DOHH2 (cell line): ENCODE data around the gene PRKAG1.

Experiments
- H3F3A ChIP-seq: fragments of 200-600 bp; sonication (generic), shearing (Covaris generic); 2 replicates; pipeline ENCODE4 v1.6.0; 2016; ENCODE audit warnings: antibody characterized with exemption, mild to moderate bottlenecking; ENCODE audit not compliant: control insufficient read depth, insufficient read depth
- H3K27ac ChIP-seq: fragments of 200-600 bp; sonication (generic); 2 replicates; pipeline ENCODE4 v1.5.1; 2014; ENCODE audit warnings: low read depth, mild to moderate bottlenecking, low read length, moderate library complexity
- H3K27me3 ChIP-seq: fragments of 200-600 bp; sonication (generic); 2 replicates; pipeline ENCODE4 v1.6.1; 2014; ENCODE audit warnings: mild to moderate bottlenecking, low read length, mixed read lengths; ENCODE audit not compliant: control insufficient read depth
- H3K36me3 ChIP-seq: fragments of 200-600 bp; sonication (generic); 2 replicates; pipeline ENCODE4 v1.6.1; 2014; ENCODE audit warnings: mild to moderate bottlenecking, low read length, moderate library complexity, mixed read lengths; ENCODE audit not compliant: control insufficient read depth
- H3K4me1 ChIP-seq: fragments of 200-600 bp; sonication (generic); 2 replicates; pipeline ENCODE4 v1.6.1; 2014; ENCODE audit warnings: mild to moderate bottlenecking, low read length, mixed read lengths; ENCODE audit not compliant: control insufficient read depth
- H3K4me2 ChIP-seq: fragments of 200-600 bp; sonication (generic); 2 replicates; pipeline ENCODE4 v1.6.0; 2014; ENCODE audit warnings: mild to moderate bottlenecking, low read length, moderate library complexity
- H3K4me3 ChIP-seq: fragments of 200-600 bp; sonication (generic); 2 replicates; pipeline ENCODE4 v1.5.1; 2014; ENCODE audit warnings: mild to moderate bottlenecking, low read length, mixed read lengths
- H3K79me2 ChIP-seq: fragments of 200-600 bp; sonication (generic); 2 replicates; pipeline ENCODE4 v1.6.1; 2014; ENCODE audit warnings: mild to moderate bottlenecking, low read length, mixed read lengths; ENCODE audit not compliant: control insufficient read depth
- H3K9me2 ChIP-seq: fragments of 200-600 bp; sonication (generic); replicated peaks from 2 replicates; pipeline ENCODE4 v1.6.1; 2014; ENCODE audit warnings: mild to moderate bottlenecking, low read length, mixed read lengths; ENCODE audit not compliant: control insufficient read depth
- H3K9me3 ChIP-seq: fragments of 200-600 bp; sonication (generic); 2 replicates; pipeline ENCODE4 v1.6.1; 2014; ENCODE audit warnings: antibody characterized with exemption, low read length, mixed read lengths; ENCODE audit not compliant: control insufficient read depth, insufficient read depth
- H4K20me1 ChIP-seq: fragments of 200-600 bp; sonication (generic); 2 replicates; pipeline ENCODE4 v1.6.0; 2014; ENCODE audit warnings: low read depth, mild to moderate bottlenecking, antibody characterized with exemption, low read length, moderate library complexity; ENCODE audit not compliant: control insufficient read depth, insufficient read depth
- CTCF ChIP-seq: fragments of 200-600 bp; sonication (generic); IDR thresholded peaks from one replicate; pipeline ENCODE4 v1.5.1; 2014; ENCODE audit warnings: antibody characterized with exemption, mild to moderate bottlenecking, low read depth, low read length; ENCODE audit not compliant: poor library complexity, severe bottlenecking
- EZH2phosphoT487 ChIP-seq: fragments of 200-600 bp; sonication (generic); IDR thresholded peaks from 2 replicates; pipeline ENCODE4 v1.6.1; 2017; ENCODE audit warnings: borderline replicate concordance, mild to moderate bottlenecking, antibody characterized with exemption, low read length, moderate library complexity, mixed read lengths

Gene PRKAG1

GRCh38 chr12:48957141-48958048, 61.2 kb downstream of the PRKAG1 start, which contains the start of gene ARF3:
ARF3 (minus strand) TSS chr12:48957487; CDS start chr12:48941095, 16,392 bp downstream.
- Histone ChIP-seq H3K79me2 (peaks cover 47% of the 10 kb centered on the region), H3F3A (0 out of 2 replicates have a peak, but pooled peaks cover 4% of the 10 kb centered on the region), H3K4me2 (peak within 1 kb of the TSS; percentile 99), H4K20me1 (peaks cover 3% of the 10 kb centered on the region), H3K27ac (peak within 1 kb of the TSS; percentile 60), H3K9me2 (no peaks in the 10 kb centered on the region), H3K4me3 (peak within 1 kb of the TSS; percentile 86), H3K4me1 (peaks cover 31% of the 10 kb centered on the region), H3K9me3 (no peaks in the 10 kb centered on the region), H3K27me3 (no peaks in the 10 kb centered on the region), H3K36me3 (peaks cover 33% of the 10 kb centered on the region)
- TF ChIP-seq CTCF (no peak), EZH2phosphoT487 (no peak)

- peak overlapping the region; percentile 60 for H3K27ac ChIP-seq
- peaks cover 39% of the 10 kb centered on the region for H3K36me3 ChIP-seq
- TF ChIP-seq EZH2phosphoT487 (no peak), CTCF (peak; percentile 64)
- peaks cover 31% of the 10 kb centered on the region for H3K4me1 ChIP-seq
- H3F3A ChIP-seq = 0 out of 2 replicates have a peak, but pooled peaks cover 4% of the 10 kb centered on the region
- peak overlapping the region; percentile 86 for H3K4me3 ChIP-seq
- H3K4me2 ChIP-seq = peak overlapping the region; percentile 99
- H3K9me3 ChIP-seq = no peaks in the 10 kb centered on the region
- no peaks in the 10 kb centered on the region for H3K27me3 ChIP-seq
- peaks cover 3% of the 10 kb centered on the region for H4K20me1 ChIP-seq
- H3K79me2 ChIP-seq = peaks cover 53% of the 10 kb centered on the region
- H3K9me2 ChIP-seq = no peaks in the 10 kb centered on the region
Observed at GRCh38 chr12:48956279-48957140, 62.1 kb downstream of the PRKAG1 start.

- H3K4me3 ChIP-seq = peak overlapping the region; percentile 86; the same call in 1 of the 2 replicates
- H3K4me2 ChIP-seq = peak overlapping the region; percentile 99
- peaks cover 62% of the 10 kb centered on the region for H3K79me2 ChIP-seq
- no peaks in the 10 kb centered on the region for H3K27me3 ChIP-seq
- H3K4me1 ChIP-seq = peaks cover 31% of the 10 kb centered on the region
- peaks cover 3% of the 10 kb centered on the region for H4K20me1 ChIP-seq
- peaks cover 39% of the 10 kb centered on the region for H3K36me3 ChIP-seq
- 0 out of 2 replicates have a peak, but pooled peaks cover 4% of the 10 kb centered on the region for H3F3A ChIP-seq
- no peaks in the 10 kb centered on the region for H3K9me2 ChIP-seq
- no peaks in the 10 kb centered on the region for H3K9me3 ChIP-seq
- no peak for TF ChIP-seq CTCF
- no peak for TF ChIP-seq EZH2phosphoT487
- H3K27ac ChIP-seq = no peak overlapping the region
Observed at GRCh38 chr12:48954841-48955501, 63.6 kb downstream of the PRKAG1 start.
